Heart left ventricle (tissue), 16 donors: ENCODE data around the gene BARHL1. TPM values are rescaled to one million over a fixed set of nuclear protein-coding genes. Genes with fewer than 3 reads are reported as not detected.
A peak's percentile ranks its signal among the peaks of the same experiment; 100 is the strongest.

Source experiments
- ATAC-seq, 4 donors: fragments of 200-7000 bp; cut with Tn5 transposase; one replicate each; pipeline ENCODE4 v1.9.1; 2020 to 2022; ENCODE audit warnings: moderate library complexity in 4 of 4, mild to moderate bottlenecking in 3 of 4, moderate number of reproducible peaks in 1 of 4
- DNase-seq, 5 donors: peaks; one replicate each; pipeline ENCODE4 v3.0.0-alpha.2; 2020
- H3K27ac ChIP-seq, 12 donors: fragments of 200-600 bp; sonication (generic) in 4 of 12; one replicate each; pipeline versions ENCODE4 v1.5.0 to v1.8.0; 2016 to 2022; ENCODE audit warnings: mild to moderate bottlenecking in 2 of 12
- H3K27me3 ChIP-seq, 9 donors: fragments of 200-600 bp; sonication (generic) in 2 of 9; one replicate each; pipeline versions ENCODE4 v1.5.1 to v1.8.0; 2016 to 2022; ENCODE audit warnings: mild to moderate bottlenecking in 3 of 9
- H3K36me3 ChIP-seq, 9 donors: fragments of 200-600 bp; sonication (generic) in 2 of 9; one replicate each; pipeline versions ENCODE4 v1.5.0 to v1.8.0; 2018 to 2022; ENCODE audit warnings: mild to moderate bottlenecking in 2 of 9
- H3K4me1 ChIP-seq, 12 donors: fragments of 200-600 bp; sonication (generic) in 4 of 12; one replicate each; pipeline versions ENCODE4 v1.5.0 to v1.8.0; 2016 to 2022; ENCODE audit warnings: mild to moderate bottlenecking in 3 of 12
- H3K4me3 ChIP-seq, 12 donors: fragments of 200-600 bp; sonication (generic) in 4 of 12; one replicate each; pipeline versions ENCODE4 v1.5.0 to v1.8.0; 2017 to 2022; ENCODE audit warnings: mild to moderate bottlenecking in 9 of 12, moderate library complexity in 4 of 12
- H3K9me3 ChIP-seq, 12 donors: fragments of 200-600 bp; sonication (generic) in 4 of 12; one replicate each; pipeline versions ENCODE4 v1.5.0 to v1.8.0; 2016 to 2022; ENCODE audit warnings: mild to moderate bottlenecking in 1 of 12
- POLR2A ChIP-seq, 2 donors: fragments of 450-650 bp; IDR thresholded peaks; one replicate each; pipeline ENCODE4 v1.6.1; 2017; ENCODE audit warnings: antibody characterized with exemption in 2 of 2, mild to moderate bottlenecking in 2 of 2, moderate library complexity in 2 of 2
- WGBS, 4 donors: extraction: QIAGEN DNeasy Blood & Tissue Kit in 2 of 4; methylation state at CpG; one replicate each; pipeline versions ENCODE4 v1.1.5 to v1.1.7; 2013 to 2018; 5-methylcytosine and 5-hydroxymethylcytosine counted together
- intact Hi-C, 10 donors: fragments of 100-400 bp; cut with DNase I; formaldehyde crosslinking; loops; one replicate each; pipeline versions ENCODE4 v1.11.1 to v1.14.2; 2022
- polyA plus RNA-seq, 2 donors: library from polyadenylated mRNA; stranded (reverse); fragments of 200-250 nt; gene quantifications; one replicate each; pipeline ENCODE4 v1.2.3, GENCODE V29; 2013
- total RNA-seq, 9 donors: library from RNA; depleted of rRNA in 2 of 9; stranded (reverse); fragments of >200 nt in 2 of 9; fragmentation: NEBNext Ultra II Directional in 3 of 9; extraction: Animal tissue kit (Norgen Biotek cat#: 25700) in 3 of 9; gene quantifications; one replicate each; pipeline versions ENCODE4 v1.1.0 to v1.2.4, GENCODE V29; 2016 to 2023
- TF ChIP-seq, protein P1 (sequence below), 12 donors: fragments of 200-600 bp; sonication (generic) in 4 of 12; IDR thresholded peaks; one replicate each; pipeline versions ENCODE4 v1.5.0 to v1.8.0; 2018 to 2022; ENCODE audit warnings: antibody characterized with exemption in 12 of 12, mild to moderate bottlenecking in 5 of 12
- donor health status: ischemic (EF 13 %, LVEDD 7.1; RV severe dilation, severe dysfunction).
- donor health status: healthy with polysubstance abuse.
- donor health status: DM: no; HTN: yes; CAD: no.
- donor health status: DM: no; HTN: no; CAD: no.
- donor health status: ischemic (EF 25% LVEDD 6.9; RV normal size, moderate dysfunction).
- donor health status: ischemic (EF 25% LVEDD 5.7; RV mildly dilated, moderate dysfunction).
- donor health status: healthy.
- donor health status: DM: yes; HTN: yes; CAD: no.
- donor health status: ischemic (EF 35%, LVEDD 5.7; RV mildly dilated, moderate dysfunction).
- donor health status: nonischemic (EF 11% LVEDD 7.7; RV severe dilation, severe dysfunction).
- donor health status: DM: yes; HTN: yes; CAD: no.
- donor health status: PGD.
- donor health status: ischemic (EF 29% LVEDD 5.4; RV normal size, mild dysfunction).
- donor health status: nonischemic (EF 23%, LVEDD 6.1; RV moderate dilation, normal function).

Gene BARHL1
- total and polyA plus RNA-seq, 11 donors = not detected

DNA sequence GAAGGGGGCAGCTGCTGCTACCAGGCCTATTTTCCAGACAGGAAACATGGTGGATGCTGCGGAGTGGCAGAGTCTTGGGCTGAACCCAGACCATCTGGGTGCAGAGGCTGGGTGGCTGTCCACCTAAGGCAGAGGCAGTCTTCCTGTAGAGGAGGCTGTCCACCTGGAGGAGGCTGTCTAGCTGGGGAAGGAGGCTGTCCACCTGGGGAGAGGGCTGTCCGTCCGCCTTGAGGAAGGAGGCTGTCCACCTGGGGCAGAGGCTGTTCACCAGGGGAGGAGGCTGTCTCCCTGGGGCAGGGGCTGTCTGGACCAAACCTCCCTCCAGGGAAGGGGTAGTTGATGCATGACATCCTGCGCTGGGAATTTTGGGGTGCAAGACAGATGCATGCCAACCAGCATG lies 39.2 kb upstream of the BARHL1 start:
- H3K36me3 ChIP-seq = no peaks in the 10 kb centered on the region
- DNase-seq (no peak), ATAC-seq (no peak)
- no peak overlapping the region for H3K27ac ChIP-seq
- intact Hi-C loops = no loop called here
- no peaks in the 10 kb centered on the region for H3K9me3 ChIP-seq
- TF ChIP-seq, protein P1, sequence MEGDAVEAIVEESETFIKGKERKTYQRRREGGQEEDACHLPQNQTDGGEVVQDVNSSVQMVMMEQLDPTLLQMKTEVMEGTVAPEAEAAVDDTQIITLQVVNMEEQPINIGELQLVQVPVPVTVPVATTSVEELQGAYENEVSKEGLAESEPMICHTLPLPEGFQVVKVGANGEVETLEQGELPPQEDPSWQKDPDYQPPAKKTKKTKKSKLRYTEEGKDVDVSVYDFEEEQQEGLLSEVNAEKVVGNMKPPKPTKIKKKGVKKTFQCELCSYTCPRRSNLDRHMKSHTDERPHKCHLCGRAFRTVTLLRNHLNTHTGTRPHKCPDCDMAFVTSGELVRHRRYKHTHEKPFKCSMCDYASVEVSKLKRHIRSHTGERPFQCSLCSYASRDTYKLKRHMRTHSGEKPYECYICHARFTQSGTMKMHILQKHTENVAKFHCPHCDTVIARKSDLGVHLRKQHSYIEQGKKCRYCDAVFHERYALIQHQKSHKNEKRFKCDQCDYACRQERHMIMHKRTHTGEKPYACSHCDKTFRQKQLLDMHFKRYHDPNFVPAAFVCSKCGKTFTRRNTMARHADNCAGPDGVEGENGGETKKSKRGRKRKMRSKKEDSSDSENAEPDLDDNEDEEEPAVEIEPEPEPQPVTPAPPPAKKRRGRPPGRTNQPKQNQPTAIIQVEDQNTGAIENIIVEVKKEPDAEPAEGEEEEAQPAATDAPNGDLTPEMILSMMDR (IDR thresholded peaks at IDR 0.05) = no peak
- TF ChIP-seq POLR2A (IDR thresholded peaks at IDR 0.05) = no peak
- H3K4me3 ChIP-seq = no peak overlapping the region
- 94 to 96% (median 95%) methylated on average over 3 to 4 of the region's 4 CpGs for WGBS, 4 donors
- peaks cover 0 to 11% (median 0%) of the 10 kb centered on the region in 9 donors for H3K27me3 ChIP-seq
- peaks cover 0 to 9% (median 0%) of the 10 kb centered on the region in 12 donors for H3K4me1 ChIP-seq

DNA sequence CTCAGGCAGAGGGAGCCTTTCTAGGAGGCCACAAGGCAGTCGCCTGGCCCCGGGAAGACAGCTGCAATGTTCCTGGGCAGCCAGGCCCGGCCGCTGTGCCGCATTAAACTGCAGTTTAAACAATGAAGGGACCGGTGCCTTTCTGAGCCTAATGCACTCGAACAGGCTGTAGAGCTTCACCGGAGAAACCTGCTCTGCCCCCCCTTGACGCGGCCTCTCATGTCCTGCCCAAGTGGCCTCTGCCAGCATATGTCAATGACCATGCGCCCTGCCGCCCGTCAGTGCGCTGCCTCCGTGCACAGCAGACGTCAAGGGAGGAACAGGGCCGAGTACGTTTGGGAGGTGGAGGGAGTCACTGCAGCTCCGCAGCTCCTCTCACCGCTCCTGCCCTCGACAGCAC lies 38.4 kb upstream of the BARHL1 start:
- ATAC-seq = no peak
- Histone ChIP-seq H3K27me3 (peaks cover 0 to 11% (median 0%) of the 10 kb centered on the region in 9 donors), H3K27ac (no peak overlapping the region), H3K9me3 (no peaks in the 10 kb centered on the region), H3K4me3 (no peak overlapping the region), H3K4me1 (peaks cover 0 to 9% (median 0%) of the 10 kb centered on the region in 12 donors), H3K36me3 (no peaks in the 10 kb centered on the region)
- TF ChIP-seq, protein P1 (IDR thresholded peaks at IDR 0.05) = no peak
- no peak for TF ChIP-seq POLR2A (IDR thresholded peaks at IDR 0.05)
- DNase-seq = no peak
- 72 to 78% (median 74%) methylated on average over 16 to 21 of the region's 21 CpGs for WGBS, 4 donors
- intact Hi-C loops = no loop called here

GRCh38 chr9:132545578-132545977 lies 36.8 kb upstream of the BARHL1 start:
- H3K4me1 ChIP-seq = peaks cover 0 to 9% (median 0%) of the 10 kb centered on the region in 12 donors
- DNase-seq = no peak
- H3K27ac ChIP-seq = no peak overlapping the region
- no peak for ATAC-seq
- no peaks in the 10 kb centered on the region for H3K9me3 ChIP-seq
- H3K36me3 ChIP-seq = no peaks in the 10 kb centered on the region
- peaks cover 0 to 11% (median 0%) of the 10 kb centered on the region in 9 donors for H3K27me3 ChIP-seq
- TF ChIP-seq, protein P1 (IDR thresholded peaks at IDR 0.05) = no peak
- no peak for TF ChIP-seq POLR2A (IDR thresholded peaks at IDR 0.05)
- no peak overlapping the region for H3K4me3 ChIP-seq
- 79 to 84% (median 82%) methylated on average over 8 to 9 of the region's 9 CpGs for WGBS, 4 donors
- intact Hi-C loops = no loop called here

DNA sequence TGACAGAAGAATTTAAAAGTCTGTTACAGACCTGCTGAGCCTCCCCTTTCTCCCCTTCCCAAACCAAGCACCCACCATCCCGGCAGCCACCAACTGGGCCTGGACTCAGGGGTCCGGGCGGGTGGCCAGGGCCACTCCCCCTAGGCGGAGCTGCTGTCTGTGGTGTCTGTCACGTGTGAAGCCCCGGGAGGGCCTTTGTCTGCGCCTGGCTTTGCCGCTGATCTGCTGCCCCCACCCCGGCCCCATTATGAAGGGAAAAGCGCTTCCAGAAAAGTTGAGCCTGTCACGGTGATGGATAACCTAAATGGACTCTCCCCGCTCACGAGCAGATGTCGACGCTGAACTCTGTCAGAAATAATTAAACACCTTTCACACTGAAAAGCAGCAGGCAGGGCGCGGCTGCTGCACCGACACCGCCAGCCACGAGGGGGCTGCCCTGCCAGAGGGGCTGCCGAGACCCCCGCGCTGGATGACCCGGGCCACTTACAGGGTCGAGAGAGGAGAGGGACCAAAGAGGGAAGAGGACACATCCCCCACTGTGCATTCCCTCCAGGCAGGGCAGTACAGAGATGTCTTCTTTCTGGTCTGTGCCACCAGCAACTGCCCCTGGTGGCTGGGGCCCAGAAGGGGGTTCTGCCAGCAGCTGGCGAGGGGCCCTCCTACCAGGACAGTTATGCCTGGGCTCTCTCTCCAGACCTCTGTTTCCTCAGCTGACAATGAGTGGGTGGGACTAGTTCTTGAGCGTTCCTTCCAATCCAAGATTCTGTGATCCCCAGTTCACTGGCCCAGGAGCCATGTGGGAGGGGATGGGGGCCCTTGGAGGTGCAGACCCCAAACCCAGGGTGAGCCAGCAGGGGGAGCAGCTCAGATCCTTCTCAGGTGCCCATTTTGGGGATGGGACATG lies 36.0 kb upstream of the BARHL1 start:
- peak overlapping the region in 7 of 12 donors; percentile 9 to 32 (median 19) for H3K4me3 ChIP-seq
- DNase-seq (peak in 3 of 5 donors; percentile 25 to 40 (median 25)), ATAC-seq (peak; percentile 62 to 79 (median 70))
- 4 to 6% (median 5%) methylated on average over 27 of the region's 27 CpGs for WGBS, 4 donors
- intact Hi-C loops = no loop called here
- TF ChIP-seq, protein P1 (IDR thresholded peaks at IDR 0.05) = peak in 9 of 12 donors; percentile 4 to 30 (median 24)
- no peak for TF ChIP-seq POLR2A (IDR thresholded peaks at IDR 0.05)
- peaks cover 0 to 9% (median 0%) of the 10 kb centered on the region in 12 donors for H3K4me1 ChIP-seq
- no peaks in the 10 kb centered on the region for H3K36me3 ChIP-seq
- H3K27me3 ChIP-seq = peaks cover 0 to 11% (median 0%) of the 10 kb centered on the region in 9 donors
- H3K27ac ChIP-seq = no peak overlapping the region
- H3K9me3 ChIP-seq = no peaks in the 10 kb centered on the region
